Lower leg skin (tissue), 4 donors: ENCODE measurements around the gene MAST4. TPM values are rescaled to one million over a fixed set of nuclear protein-coding genes. Genes with fewer than 3 reads are reported as not detected.
A peak's percentile ranks its signal among the peaks of the same experiment; 100 is the strongest.

Experiments
- DNase-seq, 2 donors: peaks; one replicate each; pipeline ENCODE4 v3.0.0-alpha.2; 2019; ENCODE audit warnings: low spot score in 2 of 2
- H3K4me3 ChIP-seq: fragments of 200-600 bp; sonication (generic); 2 replicates; pipeline ENCODE4 v1.5.1; 2017; ENCODE audit warnings: mild to moderate bottlenecking, low read depth; ENCODE audit not compliant: poor library complexity, severe bottlenecking
- POLR2A ChIP-seq, 2 donors: fragments of 450-650 bp; IDR thresholded peaks; one replicate each; pipeline ENCODE4 v1.6.1; 2016 to 2017; ENCODE audit warnings: antibody characterized with exemption in 2 of 2, mild to moderate bottlenecking in 1 of 2, moderate library complexity in 1 of 2
- WGBS, 2 donors: methylation state at CpG; one replicate each; pipeline ENCODE4 v1.1.5; 2018; 5-methylcytosine and 5-hydroxymethylcytosine counted together
- intact Hi-C: fragments of 100-400 bp; cut with DNase I; formaldehyde crosslinking; loops from one replicate; pipeline ENCODE4 v1.15.0; 2023; ENCODE audit warnings: low total_unique reads
- total RNA-seq, 4 donors: library from RNA; depleted of rRNA; stranded (reverse); fragments of >200 nt; gene quantifications; one replicate each; pipeline ENCODE4 v1.1.0, GENCODE V29; 2016
- TF ChIP-seq, protein P1 (sequence below), 3 donors: fragments of 450-650 bp; IDR thresholded peaks; one replicate each; pipeline ENCODE4 v1.5.1; 2016; ENCODE audit warnings: antibody characterized with exemption in 3 of 3, mild to moderate bottlenecking in 3 of 3, moderate library complexity in 2 of 3

MAST4 gene
- total RNA-seq, 4 donors from 2014 or later, result 49.0 to 109 (median 55.5) TPM

DNA sequence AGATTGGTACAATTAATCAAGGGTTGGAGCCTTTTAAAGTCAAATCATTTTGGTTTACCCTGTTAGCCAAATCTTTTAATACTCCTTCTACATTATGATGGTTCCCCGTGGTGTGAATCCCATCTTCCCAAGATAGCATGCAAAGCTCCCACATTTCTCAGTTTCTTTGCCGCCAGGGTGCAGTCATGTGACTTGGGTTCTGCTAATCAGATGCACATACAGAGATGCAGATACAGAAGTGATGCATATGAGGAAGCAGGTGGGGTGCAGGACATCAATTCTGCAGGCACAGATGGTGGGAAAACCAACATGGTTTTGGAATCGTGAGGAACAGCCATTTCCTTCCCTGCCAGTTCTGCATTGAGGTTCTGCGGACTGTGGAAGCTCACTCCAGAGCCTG, 8.4 kb upstream of the MAST4 start:
- intact Hi-C loops, result no loop called here
- H3K4me3 ChIP-seq, result no peak overlapping the region
- TF ChIP-seq POLR2A (IDR thresholded peaks at IDR 0.05), result no peak
- TF ChIP-seq, protein P1, sequence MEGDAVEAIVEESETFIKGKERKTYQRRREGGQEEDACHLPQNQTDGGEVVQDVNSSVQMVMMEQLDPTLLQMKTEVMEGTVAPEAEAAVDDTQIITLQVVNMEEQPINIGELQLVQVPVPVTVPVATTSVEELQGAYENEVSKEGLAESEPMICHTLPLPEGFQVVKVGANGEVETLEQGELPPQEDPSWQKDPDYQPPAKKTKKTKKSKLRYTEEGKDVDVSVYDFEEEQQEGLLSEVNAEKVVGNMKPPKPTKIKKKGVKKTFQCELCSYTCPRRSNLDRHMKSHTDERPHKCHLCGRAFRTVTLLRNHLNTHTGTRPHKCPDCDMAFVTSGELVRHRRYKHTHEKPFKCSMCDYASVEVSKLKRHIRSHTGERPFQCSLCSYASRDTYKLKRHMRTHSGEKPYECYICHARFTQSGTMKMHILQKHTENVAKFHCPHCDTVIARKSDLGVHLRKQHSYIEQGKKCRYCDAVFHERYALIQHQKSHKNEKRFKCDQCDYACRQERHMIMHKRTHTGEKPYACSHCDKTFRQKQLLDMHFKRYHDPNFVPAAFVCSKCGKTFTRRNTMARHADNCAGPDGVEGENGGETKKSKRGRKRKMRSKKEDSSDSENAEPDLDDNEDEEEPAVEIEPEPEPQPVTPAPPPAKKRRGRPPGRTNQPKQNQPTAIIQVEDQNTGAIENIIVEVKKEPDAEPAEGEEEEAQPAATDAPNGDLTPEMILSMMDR (IDR thresholded peaks at IDR 0.05), result no peak
- WGBS, 2 donors, result 79 to 81% methylated on average over 4 of the region's 4 CpGs
- no peak for DNase-seq

DNA sequence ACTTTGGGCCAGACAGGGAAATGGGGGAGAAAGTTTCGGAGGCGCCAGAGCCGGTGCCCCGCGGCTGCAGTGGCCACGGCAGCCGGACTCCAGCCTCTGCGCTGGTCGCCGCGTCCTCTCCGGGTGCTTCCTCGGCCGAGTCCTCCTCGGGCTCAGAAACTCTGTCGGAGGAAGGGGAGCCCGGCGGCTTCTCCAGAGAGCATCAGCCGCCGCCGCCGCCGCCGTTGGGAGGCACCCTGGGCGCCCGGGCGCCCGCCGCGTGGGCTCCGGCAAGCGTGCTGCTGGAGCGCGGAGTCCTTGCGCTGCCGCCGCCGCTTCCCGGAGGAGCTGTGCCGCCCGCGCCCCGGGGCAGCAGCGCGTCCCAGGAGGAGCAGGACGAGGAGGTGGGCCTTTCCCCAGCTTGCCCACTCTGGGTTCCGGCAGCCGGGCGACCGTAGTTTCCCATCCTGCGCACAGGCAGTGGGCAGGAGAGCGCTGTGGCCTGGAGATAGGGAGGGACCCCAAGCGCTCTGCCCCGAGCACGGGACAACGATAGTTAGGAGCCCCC, 516 bp downstream of the MAST4 start:
- intact Hi-C loops, result no loop called here
- TF ChIP-seq POLR2A (IDR thresholded peaks at IDR 0.05), result no peak
- TF ChIP-seq, protein P1 (IDR thresholded peaks at IDR 0.05), result no peak
- H3K4me3 ChIP-seq, result peak overlapping the region; percentile 35
- no peak for DNase-seq
- WGBS, 2 donors, result 0 to 2% methylated on average over 11 to 30 of the region's 56 CpGs

DNA sequence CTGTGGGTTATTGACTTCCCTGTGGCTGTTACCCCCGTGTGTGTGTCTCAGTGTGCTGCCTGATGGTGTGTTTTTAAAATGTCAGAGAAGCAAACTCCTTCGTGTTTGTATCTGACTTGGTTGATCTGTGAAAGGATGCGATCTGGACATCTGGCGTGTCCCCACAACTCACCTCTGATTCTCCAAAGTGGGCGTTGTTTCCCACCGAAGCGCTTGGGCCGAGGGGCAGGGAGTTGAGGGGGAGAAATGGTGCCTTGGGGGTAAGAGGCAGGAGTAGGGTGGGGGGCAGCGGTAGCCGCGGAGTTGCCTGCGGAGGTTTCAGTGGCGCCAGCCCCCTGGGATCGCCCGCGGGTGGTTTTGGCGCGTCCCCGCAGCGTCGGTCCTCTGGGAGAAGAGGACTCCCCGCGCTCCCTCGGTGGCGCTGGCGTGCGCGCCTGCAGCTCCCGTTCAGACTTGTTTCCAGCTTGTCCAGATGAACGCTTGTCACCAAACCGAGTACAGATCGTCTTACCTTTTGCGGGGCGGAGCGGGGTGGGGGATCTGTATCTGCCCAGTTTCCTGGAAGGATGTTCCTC, 1.1 kb downstream of the MAST4 start:
- peak overlapping the region; percentile 35 for H3K4me3 ChIP-seq
- WGBS, 2 donors, result 1 to 2% methylated on average over 25 to 35 of the region's 35 CpGs
- DNase-seq, result no peak
- intact Hi-C loops, result no loop called here
- TF ChIP-seq, protein P1 (IDR thresholded peaks at IDR 0.05), result no peak
- TF ChIP-seq POLR2A (IDR thresholded peaks at IDR 0.05), result no peak

DNA sequence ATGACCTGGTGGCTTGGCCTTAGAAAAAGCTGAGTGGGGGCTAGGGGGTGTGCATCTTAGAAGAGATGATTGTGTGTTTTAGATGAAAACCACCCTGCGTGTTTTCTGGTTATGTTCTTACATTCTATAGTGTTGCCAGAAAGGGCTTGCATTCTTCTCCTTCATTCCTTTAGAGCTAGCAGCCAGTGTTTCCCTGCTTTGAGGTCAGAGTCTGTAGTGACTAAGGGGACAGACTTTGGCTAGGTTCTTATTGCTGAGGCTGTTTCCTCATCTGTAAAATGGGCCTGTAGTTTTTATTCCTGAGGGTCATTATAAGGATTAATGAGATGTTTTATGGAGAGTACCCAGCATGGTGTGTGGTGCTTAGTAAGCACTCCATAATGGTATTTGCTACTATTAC, 6.4 kb downstream of the MAST4 start:
- H3K4me3 ChIP-seq, result no peak overlapping the region
- DNase-seq, result no peak
- TF ChIP-seq POLR2A (IDR thresholded peaks at IDR 0.05), result no peak
- TF ChIP-seq, protein P1 (IDR thresholded peaks at IDR 0.05), result no peak
- intact Hi-C loops, result no loop called here
- WGBS, 2 donors, result 96 to 100% methylated on average over 1 of the region's 1 CpG

DNA sequence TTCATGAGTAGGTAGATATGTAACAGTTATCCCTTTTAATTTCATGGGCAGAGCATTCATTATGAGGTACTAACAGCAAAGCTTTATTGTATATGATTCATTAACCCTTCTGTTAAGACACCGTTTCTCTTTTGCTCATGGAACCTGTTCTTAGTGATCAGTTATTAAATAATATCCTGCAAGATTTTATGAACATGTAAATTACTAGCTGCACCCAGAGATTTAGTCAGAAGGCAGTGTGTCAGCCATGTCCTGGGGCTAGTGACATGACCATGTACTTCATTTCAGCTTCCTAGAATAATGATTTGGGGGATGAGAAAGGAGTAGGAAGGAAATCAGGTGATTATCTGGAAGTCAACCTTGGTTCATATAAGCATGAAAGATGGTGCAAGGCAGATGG, 7.0 kb downstream of the MAST4 start:
- TF ChIP-seq, protein P1 (IDR thresholded peaks at IDR 0.05), result no peak
- TF ChIP-seq POLR2A (IDR thresholded peaks at IDR 0.05), result no peak
- no peak for DNase-seq
- 49 to 64% methylated on average over 1 of the region's 1 CpG for WGBS, 2 donors
- intact Hi-C loops, result no loop called here
- H3K4me3 ChIP-seq, result no peak overlapping the region

DNA sequence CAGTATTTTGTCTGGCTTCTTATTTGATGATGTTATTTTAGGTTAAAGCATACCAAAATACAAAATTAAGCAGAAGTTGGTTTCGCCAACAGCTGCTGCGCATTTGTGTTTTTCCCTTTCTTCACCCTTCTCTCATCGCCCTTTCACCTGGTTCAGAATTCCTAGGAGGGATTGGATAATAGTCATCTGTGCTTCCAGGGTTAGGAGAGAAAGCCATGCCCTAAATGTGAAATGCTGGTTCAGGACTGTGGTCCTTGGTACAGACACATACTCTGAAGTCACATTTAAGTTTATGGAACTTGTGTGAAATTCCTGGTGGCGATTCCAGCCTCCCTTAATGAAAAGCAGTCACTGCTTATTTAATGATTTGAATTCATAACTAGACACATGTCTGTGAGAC, 7.7 kb downstream of the MAST4 start:
- no peak for TF ChIP-seq POLR2A (IDR thresholded peaks at IDR 0.05)
- TF ChIP-seq, protein P1 (IDR thresholded peaks at IDR 0.05), result no peak
- no peak overlapping the region for H3K4me3 ChIP-seq
- DNase-seq, result no peak
- 86 to 92% methylated on average over 4 of the region's 4 CpGs for WGBS, 2 donors
- intact Hi-C loops, result no loop called here
